HL-60 (cell line): ENCODE results near the gene CEP72.

Source experiments
- CTCF ChIP-seq: IDR thresholded peaks from one replicate; pipeline ENCODE4 v1.5.1; 2011; ENCODE audit warnings: low read length, control low read depth, inconsistent platforms; ENCODE audit not compliant: insufficient read depth
- GABPA ChIP-seq: IDR thresholded peaks from 2 replicates; pipeline ENCODE4 v1.6.1; 2012; ENCODE audit warnings: low read depth
- POLR2AphosphoS5 ChIP-seq: IDR thresholded peaks from 2 replicates; pipeline ENCODE4 v1.6.1; 2012; ENCODE audit warnings: low read depth
- REST ChIP-seq: IDR thresholded peaks from 2 replicates; pipeline ENCODE4 v1.6.1; 2012; ENCODE audit warnings: low read depth; ENCODE audit not compliant: insufficient replicate concordance
- SPI1 ChIP-seq: IDR thresholded peaks from 2 replicates; pipeline ENCODE4 v1.6.1; 2012; ENCODE audit warnings: low read depth, mild to moderate bottlenecking, borderline replicate concordance

- TF ChIP-seq CTCF (no peak), GABPA (no peak), SPI1 (no peak), REST (no peak), POLR2AphosphoS5 (no peak)
Observed at GRCh38 chr5:666816-667498, 54.8 kb downstream of the CEP72 start.
